ENCODE data around the gene DNAH14.

Gene DNAH14

GRCh38 chr1:225437710-225438437 is 508.4 kb downstream of the DNAH14 start:
- Histone ChIP-seq H3K4me3 (no peak overlapping the region), H3K27ac (no peak overlapping the region)
- no peak for TF ChIP-seq CTCF (IDR thresholded peaks at IDR 0.05)
- no peak for DNase-seq (ENCODE audit: low spot score)

- no peak overlapping the region for H3K27ac ChIP-seq
- TF ChIP-seq CTCF (IDR thresholded peaks at IDR 0.05), result no peak
- H3K4me3 ChIP-seq, result no peak overlapping the region
- DNase-seq (ENCODE audit: low spot score), result no peak
Observed at GRCh38 chr1:225440380-225441221, 511.1 kb downstream of the DNAH14 start.

- H3K4me3 ChIP-seq, result no peak overlapping the region
- TF ChIP-seq CTCF (IDR thresholded peaks at IDR 0.05), result no peak
- no peak overlapping the region for H3K27ac ChIP-seq
- DNase-seq (ENCODE audit: low spot score), result no peak
Observed at GRCh38 chr1:225441314-225442122, 512.0 kb downstream of the DNAH14 start.

GRCh38 chr1:225442123-225442505 is 512.6 kb downstream of the DNAH14 start:
- no peak for TF ChIP-seq CTCF (IDR thresholded peaks at IDR 0.05)
- no peak overlapping the region for H3K27ac ChIP-seq
- no peak overlapping the region for H3K4me3 ChIP-seq
- no peak for DNase-seq (ENCODE audit: low spot score)

GRCh38 chr1:225445639-225446594 is 516.4 kb downstream of the DNAH14 start:
- H3K27ac ChIP-seq, result peak overlapping the region; percentile 80 to 85
- TF ChIP-seq CTCF (IDR thresholded peaks at IDR 0.05), result no peak
- H3K4me3 ChIP-seq, result peak overlapping the region; percentile 22
- no peak for DNase-seq (ENCODE audit: low spot score)

GRCh38 chr1:225446595-225446960 is 517.1 kb downstream of the DNAH14 start:
- Histone ChIP-seq H3K4me3 (no peak overlapping the region), H3K27ac (peak overlapping the region; percentile 80 to 85)
- TF ChIP-seq CTCF (IDR thresholded peaks at IDR 0.05), result no peak
- DNase-seq (ENCODE audit: low spot score), result no peak
